Endodermal cell (in vitro differentiated cells): Measurements from ENCODE around the gene CYP19A1. TPM values are rescaled to one million over a fixed set of nuclear protein-coding genes. Genes with fewer than 3 reads are reported as not detected.

ENCODE experiments used
- DNase-seq: peaks from one replicate; pipeline ENCODE4 v3.0.0-alpha.2; 2017
- H3K27ac ChIP-seq: 2 replicates; pipeline ENCODE4 v1.5.1; 2013; ENCODE audit warnings: mild to moderate bottlenecking, low read depth, low read length, moderate library complexity
- H3K27me3 ChIP-seq: 2 replicates; pipeline ENCODE4 v1.6.1; 2013; ENCODE audit warnings: mild to moderate bottlenecking, low read length, moderate library complexity; ENCODE audit not compliant: insufficient read depth, control insufficient read depth, poor library complexity, severe bottlenecking
- H3K36me3 ChIP-seq: 2 replicates; pipeline ENCODE4 v1.7.0; 2013; ENCODE audit warnings: mild to moderate bottlenecking, low read length, moderate library complexity; ENCODE audit not compliant: control insufficient read depth, insufficient read depth
- H3K4me1 ChIP-seq: one replicate; pipeline ENCODE4 v1.7.0; 2013; ENCODE audit warnings: low read length; ENCODE audit not compliant: control insufficient read depth, insufficient read depth
- H3K4me3 ChIP-seq: 2 replicates; pipeline ENCODE4 v1.5.1; 2013; ENCODE audit warnings: mild to moderate bottlenecking, low read length, moderate library complexity
- H3K9ac ChIP-seq: 2 replicates; pipeline ENCODE4 v1.6.1; 2013; ENCODE audit warnings: mild to moderate bottlenecking, low read length, moderate library complexity; ENCODE audit not compliant: poor library complexity, severe bottlenecking; ENCODE audit errors: extremely low read depth
- H3K9me3 ChIP-seq: 2 replicates; pipeline ENCODE4 v1.6.1; 2013; ENCODE audit warnings: mild to moderate bottlenecking, low read length, moderate library complexity; ENCODE audit not compliant: control insufficient read depth
- H3K27ac Mint-ChIP-seq: 2 replicates; pipeline ENCODE4 v1.8.0; 2020; ENCODE audit warnings: mixed read lengths
- H3K27me3 Mint-ChIP-seq: 2 replicates; pipeline ENCODE4 v1.8.0; 2021; ENCODE audit warnings: mild to moderate bottlenecking, mixed read lengths; ENCODE audit not compliant: insufficient read depth
- H3K36me3 Mint-ChIP-seq: 2 replicates; pipeline ENCODE4 v1.8.0; 2020; ENCODE audit warnings: low read depth, mixed read lengths
- H3K4me1 Mint-ChIP-seq: 2 replicates; pipeline ENCODE4 v1.8.0; 2020; ENCODE audit warnings: mixed read lengths
- H3K4me3 Mint-ChIP-seq: 2 replicates; pipeline ENCODE4 v1.8.0; 2020; ENCODE audit warnings: mild to moderate bottlenecking, moderate library complexity, mixed read lengths
- H3K9me3 Mint-ChIP-seq: 2 replicates; pipeline ENCODE4 v1.8.0; 2020; ENCODE audit warnings: mild to moderate bottlenecking, mixed read lengths
- CTCF ChIP-seq: fragments of 200-600 bp; sonication (generic); conservative IDR thresholded peaks from 2 replicates; pipeline ENCODE4 v1.5.0; 2021; ENCODE audit warnings: antibody characterized with exemption, mild to moderate bottlenecking
- WGBS, 2 experiments: methylation state at CpG; one replicate each; pipeline versions ENCODE4 v1.1.5 to v1.1.7; 2013; ENCODE audit warnings: missing lambda C conversion rate in 2 of 2, mixed read lengths in 1 of 2; ENCODE audit not compliant: insufficient coverage in 1 of 2, insufficient read length in 1 of 2; 5-methylcytosine and 5-hydroxymethylcytosine counted together
- total RNA-seq, 2 donors: library from RNA; stranded (reverse); fragmentation: NEBNext Ultra II Directional in 1 of 2; extraction: Animal tissue kit (Norgen Biotek cat#: 25700) in 1 of 2; gene quantifications; 2 replicates in 1 of 2; 3 replicates in 1 of 2; pipeline ENCODE4 v1.2.1, GENCODE V29; 2021

The CYP19A1 gene
- total RNA-seq, 2 donors from 2014 or later, result not detected

- H3K4me3 Mint-ChIP-seq, result no peak overlapping the region
- DNase-seq, result no peak
- Histone ChIP-seq H3K4me3 (no peak overlapping the region), H3K27me3 (peaks cover 25% of the 10 kb centered on the region), H3K4me1 (peaks cover 4% of the 10 kb centered on the region), H3K9me3 (no peaks in the 10 kb centered on the region), H3K27ac (no peak overlapping the region), H3K9ac (no peak overlapping the region), H3K36me3 (no peaks in the 10 kb centered on the region)
- WGBS, 2 experiments, result 94 to 100% methylated on average over 2 of the region's 2 CpGs
- H3K9me3 Mint-ChIP-seq, result no peaks in the 10 kb centered on the region
- peaks cover 27% of the 10 kb centered on the region for H3K27me3 Mint-ChIP-seq
- no peaks in the 10 kb centered on the region for H3K36me3 Mint-ChIP-seq
- no peak overlapping the region for H3K27ac Mint-ChIP-seq
- peaks cover under 1% of the 10 kb centered on the region for H3K4me1 Mint-ChIP-seq
- no peak for TF ChIP-seq CTCF
These were observed 125.5 kb downstream of the CYP19A1 start for GRCh38 chr15:51212909-51213308.

GRCh38 chr15:51212239-51212638, 126.2 kb downstream of the CYP19A1 start:
- H3K9me3 Mint-ChIP-seq, result no peaks in the 10 kb centered on the region
- no peaks in the 10 kb centered on the region for H3K9me3 ChIP-seq
- no peak for TF ChIP-seq CTCF
- peaks cover 4% of the 10 kb centered on the region for H3K4me1 Mint-ChIP-seq
- DNase-seq, result no peak
- no peak overlapping the region for H3K27ac Mint-ChIP-seq
- no peak overlapping the region for H3K27ac ChIP-seq
- WGBS, 2 experiments, result 81 to 93% methylated on average over 5 of the region's 5 CpGs
- H3K36me3 Mint-ChIP-seq, result no peaks in the 10 kb centered on the region
- H3K9ac ChIP-seq, result no peak overlapping the region
- H3K4me1 ChIP-seq, result peaks cover 7% of the 10 kb centered on the region
- H3K27me3 ChIP-seq, result peaks cover 25% of the 10 kb centered on the region
- H3K27me3 Mint-ChIP-seq, result peaks cover 25% of the 10 kb centered on the region
- no peaks in the 10 kb centered on the region for H3K36me3 ChIP-seq
- no peak overlapping the region for H3K4me3 ChIP-seq
- no peak overlapping the region for H3K4me3 Mint-ChIP-seq

GRCh38 chr15:51205050-51205975, 133.1 kb downstream of the CYP19A1 start:
- DNase-seq, result no peak
- peaks cover 2% of the 10 kb centered on the region for H3K27me3 Mint-ChIP-seq
- no peaks in the 10 kb centered on the region for H3K36me3 ChIP-seq
- TF ChIP-seq CTCF, result no peak
- peaks cover 10% of the 10 kb centered on the region for H3K4me1 ChIP-seq
- no peak overlapping the region for H3K4me3 Mint-ChIP-seq
- no peaks in the 10 kb centered on the region for H3K9me3 ChIP-seq
- H3K4me1 Mint-ChIP-seq, result peaks cover 4% of the 10 kb centered on the region
- no peak overlapping the region for H3K9ac ChIP-seq
- H3K36me3 Mint-ChIP-seq, result no peaks in the 10 kb centered on the region
- no peak overlapping the region for H3K27ac Mint-ChIP-seq
- H3K4me3 ChIP-seq, result no peak overlapping the region
- 92 to 99% methylated on average over 2 to 3 of the region's 3 CpGs for whole genome bisulfite sequencing, 2 experiments
- peaks cover 6% of the 10 kb centered on the region for H3K27me3 ChIP-seq
- no peaks in the 10 kb centered on the region for H3K9me3 Mint-ChIP-seq
- H3K27ac ChIP-seq, result no peak overlapping the region
